ENCODE results near the gene IL23R. TPM values are rescaled to one million over a fixed set of nuclear protein-coding genes. Genes with fewer than 3 reads are reported as not detected.
A peak's percentile ranks its signal among the peaks of the same experiment; 100 is the strongest.

Gene IL23R
- total and polyA plus RNA-seq, 2 of the 8 experiments (the other 6 are each of a cell fraction or from before 2014, with no cell fraction given) = not detected

DNA sequence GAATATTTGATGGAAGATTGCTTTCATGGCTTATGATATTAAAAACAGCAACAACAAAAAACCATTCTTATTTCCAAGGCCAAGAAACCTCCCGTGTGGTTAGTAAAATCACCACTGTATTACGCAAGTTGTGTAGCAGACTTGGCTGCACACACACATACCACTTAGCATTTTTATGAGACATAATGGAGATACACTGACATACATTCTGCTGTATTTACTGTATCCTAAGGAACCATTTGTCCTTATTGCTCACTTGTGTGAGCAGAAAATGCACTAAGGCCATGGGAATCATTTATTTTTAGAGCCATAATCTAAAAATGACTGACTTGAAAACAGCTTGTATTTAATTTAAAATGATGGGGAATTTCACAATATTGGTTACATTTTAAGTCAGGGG, 30.9 kb upstream of the IL23R start:
- Histone ChIP-seq H2BK5ac (ENCODE audit: low read depth, low read length) (no peak overlapping the region), H3K9me3 (ENCODE audit: insufficient read depth in 2 of 2, low read depth in 1 of 2, low read length in 1 of 2) (no peaks in the 10 kb centered on the region), H4K91ac (replicated peaks; ENCODE audit: insufficient read length, low read length) (no peak overlapping the region), H3K4me3 (ENCODE audit: extremely low read depth in 1 of 4, insufficient read depth in 2 of 4, low read depth in 3 of 4, low read length in 4 of 4) (peak overlapping the region in 1 of 4 experiments; percentile 56; a peak in 3 of 8 replicates), H2AK5ac (ENCODE audit: low read depth, low read length) (no peak overlapping the region), H4K8ac (ENCODE audit: extremely low read depth, insufficient read depth, low read length) (no peak overlapping the region), H3K4ac (replicated peaks; ENCODE audit: insufficient read length, low read depth, low read length) (no peak overlapping the region), H4K20me1 (replicated peaks in 1 of 2; ENCODE audit: control insufficient read depth in 1 of 2, insufficient read depth in 2 of 2, low read length in 2 of 2) (no peaks in the 10 kb centered on the region), H3K18ac (ENCODE audit: extremely low read depth, low read length) (no peak overlapping the region), H3K14ac (ENCODE audit: insufficient read length) (no peak overlapping the region), H3K79me1 (ENCODE audit: low read depth, low read length) (no peaks in the 10 kb centered on the region), H3K4me2 (ENCODE audit: insufficient read depth in 1 of 2, low read depth in 2 of 2, low read length in 2 of 2) (no peak overlapping the region; a peak in 1 of 4 replicates), H3K27me3 (replicated peaks in 1 of 4; ENCODE audit: control insufficient read depth in 3 of 4, extremely low read depth in 1 of 4, insufficient read depth in 3 of 4, low read length in 3 of 4) (0 out of 7 replicates have a peak, but pooled peaks cover 0 to 2% (median 0%) of the 10 kb centered on the region in 4 experiments), H4K5ac (ENCODE audit: insufficient read length, low read depth, low read length) (no peak overlapping the region), H2BK20ac (ENCODE audit: low read length) (no peak overlapping the region), H2BK120ac (replicated peaks; ENCODE audit: low read depth, low read length) (no peak overlapping the region), H3K23ac (ENCODE audit: insufficient read length) (no peak overlapping the region), H2BK12ac (ENCODE audit: low read depth, low read length) (no peak overlapping the region), H3K4me1 (replicated peaks in 1 of 4; ENCODE audit: control insufficient read depth in 3 of 4, insufficient read depth in 4 of 4, low read length in 3 of 4) (peaks cover 2 to 7% (median 4%) of the 10 kb centered on the region in 4 experiments; a peak in 4 of 7 replicates), H2AFZ (ENCODE audit: low read length) (no peak overlapping the region), H2BK15ac (ENCODE audit: low read length) (no peak overlapping the region), H3K23me2 (ENCODE audit: low read depth, low read length) (no peaks in the 10 kb centered on the region; the same call in 1 of the 2 replicates), H3K56ac (replicated peaks; ENCODE audit: insufficient read length, low read depth, low read length) (no peak overlapping the region), H3K27ac (ENCODE audit: low read depth, low read length) (no peak overlapping the region), H3K36me3 (ENCODE audit: control insufficient read depth in 2 of 4, insufficient read depth in 4 of 4, low read length in 3 of 4) (no peaks in the 10 kb centered on the region), H3K79me2 (ENCODE audit: control insufficient read depth in 1 of 2, insufficient read depth in 2 of 2, low read length in 2 of 2) (no peaks in the 10 kb centered on the region), H3K9ac (replicated peaks in 1 of 4; ENCODE audit: extremely low read depth in 1 of 4, low read depth in 3 of 4, low read length in 3 of 4) (no peak overlapping the region)
- 80% methylated on average over 2 of the region's 2 CpGs; no CpG with 5 or more reads in 1 of the 2 experiments for WGBS, 2 experiments (ENCODE audit: extremely low coverage in 1 of 2, insufficient coverage in 1 of 2, insufficient read length in 1 of 2, insufficient replicate concordance in 2 of 2, low coverage in 1 of 2, low lambda C conversion rate in 2 of 2, missing lambda C conversion rate in 1 of 2)
- ChIA-PET CTCF (ENCODE audit: partially characterized antibody) (interaction anchor here (0.6 to 4.1 kb wide), 7 partner anchors 9 to 410 kb away, joined by 3 to 20 read pairs (median 5); no protein-coding TSS in a partner anchor), POLR2A (ENCODE audit: partially characterized antibody) (interaction anchor here (0.6 to 1.2 kb wide), 3 partner anchors 9 to 307 kb away, joined by 3 read pairs; no protein-coding TSS in a partner anchor)
- FAIRE-seq (peak; percentile 13), DNase-seq (ENCODE audit: low read depth in 1 of 2, low spot score in 2 of 2) (no peak)
- TF ChIP-seq RBBP5 (IDR thresholded peaks at IDR 0.05; ENCODE audit: borderline replicate concordance, low read depth, low read length) (no peak), CEBPB (IDR thresholded peaks at IDR 0.05; ENCODE audit: low read depth, low read length) (0 out of 2 replicates have a peak, but pooled peaks have one; percentile 3)

Measured in H1 (cell line).